ENCODE results near the gene PCP2. TPM values are rescaled to one million over a fixed set of nuclear protein-coding genes. Genes with fewer than 3 reads are reported as not detected.
"Not testable (repeated sequence)": the region's sequence is repeated elsewhere in the genome, so short reads cannot be mapped to it uniquely, and the experiment has no call there.

The PCP2 gene
- total RNA-seq, 1 donor from 2014 or later = 0.30 TPM

DNA sequence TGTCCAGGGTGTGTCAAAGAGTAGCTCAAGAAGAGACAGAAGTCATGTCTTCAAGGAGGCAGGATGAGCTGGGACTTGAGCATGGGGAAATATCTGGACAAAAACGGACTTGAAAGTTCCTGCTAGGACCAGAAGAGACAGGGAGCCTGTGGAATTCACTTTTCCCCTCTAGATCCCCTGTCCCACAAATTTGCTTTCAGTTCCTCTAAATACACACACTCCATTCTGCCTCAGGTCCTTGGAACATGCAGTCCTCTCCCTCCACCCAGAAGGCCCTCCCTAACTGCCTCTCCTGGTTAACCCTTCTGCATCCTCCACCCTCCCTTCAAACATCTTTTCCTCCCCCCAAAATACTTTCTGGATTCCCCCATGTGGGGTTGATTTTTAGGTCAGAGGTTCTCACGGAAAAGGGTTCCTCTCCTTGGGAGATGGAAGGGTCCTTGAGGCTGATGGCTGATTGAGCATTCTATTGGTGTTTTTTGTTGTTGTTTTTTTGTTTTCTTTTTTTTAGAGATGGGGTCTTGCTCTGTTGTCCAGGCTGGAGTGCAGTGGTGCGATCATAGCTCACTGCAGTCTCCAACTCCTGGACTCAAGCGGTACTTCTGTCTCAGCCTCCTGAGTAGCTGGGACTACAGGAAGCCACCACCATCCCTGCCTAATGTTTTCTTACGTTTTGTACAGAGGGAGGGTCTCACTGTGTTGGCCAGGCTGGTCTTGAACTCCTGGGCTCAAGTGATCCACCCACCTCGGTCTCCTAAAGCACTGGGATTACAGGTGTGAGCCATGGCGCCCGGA is 28.4 kb upstream of the PCP2 start:
- DNase-seq (ENCODE audit: low read depth) = no peak

GRCh38 chr19:7658219-7658686 is 24.7 kb upstream of the PCP2 start:
- no peak for DNase-seq (ENCODE audit: low read depth)

GRCh38 chr19:7657131-7657751 is 23.7 kb upstream of the PCP2 start:
- no peak for DNase-seq (ENCODE audit: low read depth)

DNA sequence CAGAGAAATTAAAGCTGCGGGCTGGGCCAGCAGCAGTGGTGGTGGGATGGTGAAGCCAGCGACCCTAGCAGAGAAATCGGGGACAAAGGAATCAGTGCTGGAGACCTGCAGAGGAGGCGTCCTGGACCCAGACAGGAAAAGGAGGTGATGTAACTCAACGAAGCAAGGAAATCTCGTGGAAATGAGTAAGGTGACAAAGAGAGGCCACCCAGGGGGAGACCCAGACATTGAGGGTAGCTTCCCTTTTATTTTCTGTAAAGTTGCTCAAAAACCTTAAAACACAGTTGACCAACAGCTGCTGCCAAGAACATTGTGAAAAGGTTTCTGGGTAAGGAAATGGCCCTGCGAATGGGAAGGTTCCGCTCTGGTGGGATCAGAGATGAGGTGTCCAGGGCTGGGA is 22.1 kb upstream of the PCP2 start:
- DNase-seq (ENCODE audit: low read depth) = no peak

GRCh38 chr19:7654401-7654800 is 20.9 kb upstream of the PCP2 start:
- DNase-seq (ENCODE audit: low read depth) = no peak

- DNase-seq (ENCODE audit: low read depth) = peak; percentile 78
Measured at GRCh38 chr19:7652061-7652641, 18.6 kb upstream of the PCP2 start.

DNA sequence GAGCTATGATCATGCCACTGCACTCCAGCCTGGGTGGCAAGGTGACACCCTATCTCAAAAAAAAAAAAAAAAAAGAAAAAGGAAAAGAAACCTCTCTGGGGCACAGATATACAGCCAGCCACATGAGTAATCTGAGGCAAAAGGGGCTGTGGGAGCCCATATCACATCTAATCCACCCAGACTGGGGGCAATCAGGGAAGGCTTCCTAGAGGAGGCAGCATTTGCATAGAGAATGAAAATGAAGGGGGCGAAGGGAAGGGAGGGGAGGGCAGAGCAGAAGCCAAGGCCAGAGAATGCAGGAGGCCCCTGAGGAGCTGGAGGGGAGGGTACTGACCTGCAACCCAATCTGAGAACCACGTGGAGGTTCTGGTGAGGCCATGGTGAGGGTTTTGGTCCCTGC is 16.6 kb upstream of the PCP2 start:
- no peak for DNase-seq (ENCODE audit: low read depth)

GRCh38 chr19:7648265-7649014 is 14.9 kb upstream of the PCP2 start:
- no peak for DNase-seq (ENCODE audit: low read depth)

- no peak for DNase-seq (ENCODE audit: low read depth)
Measured at GRCh38 chr19:7647156-7647555, 13.6 kb upstream of the PCP2 start.

GRCh38 chr19:7646426-7646700 is 12.8 kb upstream of the PCP2 start:
- DNase-seq (ENCODE audit: low read depth) = no peak

GRCh38 chr19:7645656-7646425 is 12.3 kb upstream of the PCP2 start:
- DNase-seq (ENCODE audit: low read depth) = no peak

GRCh38 chr19:7645163-7645562 is 11.6 kb upstream of the PCP2 start:
- DNase-seq (ENCODE audit: low read depth) = no peak

- DNase-seq (ENCODE audit: low read depth) = no peak
Measured at GRCh38 chr19:7644550-7644877, 11.0 kb upstream of the PCP2 start.

GRCh38 chr19:7643629-7644549 is 10.4 kb upstream of the PCP2 start:
- not testable (repeated sequence) for DNase-seq (ENCODE audit: low read depth)

DNA sequence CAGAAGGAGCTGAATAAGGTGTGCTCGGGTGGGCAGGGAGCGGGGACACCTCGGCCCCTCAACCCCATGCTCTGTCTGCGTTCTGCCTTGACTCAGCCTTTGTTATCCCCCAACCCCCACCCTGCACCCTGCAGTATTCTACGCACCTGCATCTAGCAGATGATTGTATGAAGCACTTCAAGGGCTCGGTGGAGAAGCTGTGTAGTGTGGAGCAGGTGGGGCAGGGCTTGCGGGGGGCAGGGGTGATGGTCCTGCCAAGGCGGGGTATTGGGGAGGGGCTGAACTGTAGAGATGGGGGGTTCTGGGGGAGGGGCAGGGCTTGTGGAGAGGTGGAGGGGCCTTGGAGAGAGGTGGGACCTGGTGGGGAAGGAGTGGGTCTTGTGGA is 9.5 kb upstream of the PCP2 start:
- no peak for DNase-seq (ENCODE audit: low read depth)

- no peak for DNase-seq (ENCODE audit: low read depth)
Measured at GRCh38 chr19:7642295-7643030, 8.9 kb upstream of the PCP2 start.

GRCh38 chr19:7641290-7642276 is 8.1 kb upstream of the PCP2 start:
- no peak for DNase-seq (ENCODE audit: low read depth)

- no peak for DNase-seq (ENCODE audit: low read depth)
Measured at GRCh38 chr19:7640803-7641202, 7.3 kb upstream of the PCP2 start.

DNA sequence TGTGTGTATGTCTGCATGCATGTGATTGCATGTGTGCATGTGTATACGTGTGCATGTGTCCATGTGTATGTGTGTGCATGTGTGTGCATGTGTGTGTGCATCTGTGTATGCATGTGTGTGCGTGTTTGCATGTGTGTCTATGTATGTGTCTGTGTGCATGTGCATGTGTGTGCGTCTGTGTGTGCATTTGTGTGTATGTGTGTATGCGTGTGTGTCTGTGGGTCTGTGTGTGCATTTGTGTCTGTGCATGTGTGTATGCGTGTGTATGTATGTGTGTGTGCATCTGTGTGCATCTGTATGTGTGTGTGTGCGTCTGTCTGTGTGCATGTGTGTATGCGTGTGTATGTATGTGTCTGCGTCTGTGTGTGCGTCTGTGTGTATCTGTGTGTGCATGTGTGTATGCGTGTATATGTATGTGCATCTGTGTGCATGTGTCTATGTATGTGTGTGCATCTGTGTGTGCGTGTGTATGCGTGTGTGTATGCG is 6.4 kb upstream of the PCP2 start:
- no peak for DNase-seq (ENCODE audit: low read depth)

Data from renal cortical epithelial cell (primary cell).